OCI-LY1 (cell line): ENCODE measurements around the gene GSDMA.

Source experiments
- H2AFZ ChIP-seq: fragments of 200-600 bp; sonication (generic), shearing (Covaris generic); 2 replicates; pipeline ENCODE4 v1.6.0; 2014; ENCODE audit warnings: antibody characterized with exemption, mild to moderate bottlenecking, low read length
- H3F3A ChIP-seq: fragments of 200-600 bp; sonication (generic), shearing (Covaris generic); 2 replicates; pipeline ENCODE4 v1.6.0; 2014; ENCODE audit warnings: mild to moderate bottlenecking, antibody characterized with exemption, low read length, moderate library complexity; ENCODE audit not compliant: insufficient read depth
- H3K27ac ChIP-seq: fragments of 200-600 bp; sonication (generic); 2 replicates; pipeline ENCODE4 v1.5.1; 2014; ENCODE audit warnings: low read length, mixed run types, mild to moderate bottlenecking, low read depth; ENCODE audit not compliant: poor library complexity, severe bottlenecking
- H3K27me3 ChIP-seq: fragments of 200-600 bp; sonication (generic); 2 replicates; pipeline ENCODE4 v1.6.0; 2014; ENCODE audit warnings: antibody characterized with exemption, mild to moderate bottlenecking, low read length, moderate library complexity; ENCODE audit not compliant: insufficient read depth
- H3K36me3 ChIP-seq: fragments of 200-600 bp; sonication (generic); 2 replicates; pipeline ENCODE4 v1.6.1; 2014; ENCODE audit warnings: mild to moderate bottlenecking, antibody characterized with exemption, low read length, moderate library complexity, mixed read lengths; ENCODE audit not compliant: insufficient read depth
- H3K4me1 ChIP-seq: fragments of 200-600 bp; sonication (generic); 2 replicates; pipeline ENCODE4 v1.5.1; 2014; ENCODE audit warnings: mild to moderate bottlenecking, low read length, moderate library complexity; ENCODE audit not compliant: insufficient read depth, severe bottlenecking
- H3K4me2 ChIP-seq: fragments of 200-600 bp; sonication (generic), shearing (Covaris generic); 2 replicates; pipeline ENCODE4 v1.6.1; 2014; ENCODE audit warnings: low read length
- H3K4me3 ChIP-seq: fragments of 200-600 bp; sonication (generic); 2 replicates; pipeline ENCODE4 v1.5.1; 2014; ENCODE audit warnings: low read length, low read depth, mild to moderate bottlenecking, mixed read lengths; ENCODE audit not compliant: poor library complexity, severe bottlenecking
- H3K79me2 ChIP-seq: fragments of 200-600 bp; shearing (Covaris generic); 2 replicates; pipeline ENCODE4 v1.6.1; 2016; ENCODE audit warnings: mixed run types, low read length, mixed read lengths; ENCODE audit not compliant: insufficient read depth
- H3K9ac ChIP-seq: fragments of 200-600 bp; sonication (generic), shearing (Covaris generic); 2 replicates; pipeline ENCODE4 v1.6.1; 2014; ENCODE audit warnings: mild to moderate bottlenecking, low read length, mixed read lengths
- H3K9me2 ChIP-seq: fragments of 200-600 bp; sonication (generic), shearing (Covaris generic); 2 replicates; pipeline ENCODE4 v1.6.1; 2014; ENCODE audit warnings: low read depth, mild to moderate bottlenecking, low read length, mixed read lengths
- H3K9me3 ChIP-seq: fragments of 200-600 bp; shearing (Covaris generic); 2 replicates; pipeline ENCODE4 v1.6.1; 2014; ENCODE audit warnings: low read length, mixed read lengths
- H4K20me1 ChIP-seq: fragments of 200-600 bp; sonication (generic), shearing (Covaris generic); 2 replicates; pipeline ENCODE4 v1.6.0; 2016; ENCODE audit warnings: mild to moderate bottlenecking, low read length; ENCODE audit not compliant: insufficient read depth
- CTCF ChIP-seq: fragments of 200-600 bp; sonication (generic), shearing (Covaris generic); IDR thresholded peaks from 2 replicates; pipeline ENCODE4 v1.5.1; 2017; ENCODE audit warnings: mild to moderate bottlenecking, antibody characterized with exemption, low read length, moderate library complexity, mixed read lengths
- EZH2 ChIP-seq: fragments of 200-600 bp; sonication (generic), shearing (Covaris generic); IDR thresholded peaks from 2 replicates; pipeline ENCODE4 v1.8.0; 2017; ENCODE audit warnings: borderline replicate concordance, mixed run types, mild to moderate bottlenecking, antibody characterized with exemption, low read length, moderate library complexity, mixed read lengths

The GSDMA gene

GRCh38 chr17:40017422-40018080, 54.7 kb downstream of the GSDMA start:
- TF ChIP-seq CTCF (no peak), EZH2 (no peak)
- no peaks in the 10 kb centered on the region for H3F3A ChIP-seq
- no peaks in the 10 kb centered on the region for H3K9me3 ChIP-seq
- no peaks in the 10 kb centered on the region for H3K4me1 ChIP-seq
- H3K27me3 ChIP-seq = no peaks in the 10 kb centered on the region
- no peak overlapping the region for H3K4me2 ChIP-seq
- H3K9me2 ChIP-seq = no peaks in the 10 kb centered on the region
- peaks cover 25% of the 10 kb centered on the region for H3K36me3 ChIP-seq
- no peak overlapping the region for H3K27ac ChIP-seq
- no peaks in the 10 kb centered on the region for H4K20me1 ChIP-seq
- H2AFZ ChIP-seq = no peak overlapping the region
- no peaks in the 10 kb centered on the region for H3K79me2 ChIP-seq
- no peak overlapping the region for H3K9ac ChIP-seq
- no peak overlapping the region for H3K4me3 ChIP-seq

- H3K4me1 ChIP-seq = no peaks in the 10 kb centered on the region
- H3K27ac ChIP-seq = no peak overlapping the region
- H4K20me1 ChIP-seq = no peaks in the 10 kb centered on the region
- H3K9me2 ChIP-seq = no peaks in the 10 kb centered on the region
- no peaks in the 10 kb centered on the region for H3K27me3 ChIP-seq
- H3K9me3 ChIP-seq = no peaks in the 10 kb centered on the region
- no peaks in the 10 kb centered on the region for H3K79me2 ChIP-seq
- no peaks in the 10 kb centered on the region for H3F3A ChIP-seq
- H3K4me2 ChIP-seq = no peak overlapping the region
- no peak for TF ChIP-seq EZH2
- TF ChIP-seq CTCF = no peak
- no peak overlapping the region for H3K9ac ChIP-seq
- H3K36me3 ChIP-seq = peaks cover 32% of the 10 kb centered on the region
- no peak overlapping the region for H3K4me3 ChIP-seq
- H2AFZ ChIP-seq = no peak overlapping the region
These were observed 55.7 kb downstream of the GSDMA start for GRCh38 chr17:40018211-40019121.

- Histone ChIP-seq H3K79me2 (no peaks in the 10 kb centered on the region), H3F3A (no peaks in the 10 kb centered on the region), H3K9me2 (no peaks in the 10 kb centered on the region), H4K20me1 (no peaks in the 10 kb centered on the region), H2AFZ (no peak overlapping the region), H3K27me3 (no peaks in the 10 kb centered on the region), H3K36me3 (peaks cover 35% of the 10 kb centered on the region), H3K9me3 (no peaks in the 10 kb centered on the region), H3K4me3 (no peak overlapping the region), H3K9ac (no peak overlapping the region), H3K4me1 (no peaks in the 10 kb centered on the region), H3K27ac (no peak overlapping the region), H3K4me2 (no peak overlapping the region)
- TF ChIP-seq CTCF = no peak
- no peak for TF ChIP-seq EZH2
These were observed 56.6 kb downstream of the GSDMA start for GRCh38 chr17:40019140-40019991.
